CD1c-positive myeloid dendritic cell (primary cell): Measurements from ENCODE around the gene VWA1.
A peak's percentile ranks its signal among the peaks of the same experiment; 100 is the strongest.
"Not testable (repeated sequence)": the region's sequence is repeated elsewhere in the genome, so short reads cannot be mapped to it uniquely, and the experiment has no call there.

ENCODE experiments used
- DNase-seq: peaks from one replicate; pipeline ENCODE4 v3.0.0-alpha.2; 2016; ENCODE audit errors: extremely low spot score

VWA1 gene

GRCh38 chr1:1403653-1404052 is 31.8 kb upstream of the VWA1 start:
- DNase-seq = peak; percentile 51

DNA sequence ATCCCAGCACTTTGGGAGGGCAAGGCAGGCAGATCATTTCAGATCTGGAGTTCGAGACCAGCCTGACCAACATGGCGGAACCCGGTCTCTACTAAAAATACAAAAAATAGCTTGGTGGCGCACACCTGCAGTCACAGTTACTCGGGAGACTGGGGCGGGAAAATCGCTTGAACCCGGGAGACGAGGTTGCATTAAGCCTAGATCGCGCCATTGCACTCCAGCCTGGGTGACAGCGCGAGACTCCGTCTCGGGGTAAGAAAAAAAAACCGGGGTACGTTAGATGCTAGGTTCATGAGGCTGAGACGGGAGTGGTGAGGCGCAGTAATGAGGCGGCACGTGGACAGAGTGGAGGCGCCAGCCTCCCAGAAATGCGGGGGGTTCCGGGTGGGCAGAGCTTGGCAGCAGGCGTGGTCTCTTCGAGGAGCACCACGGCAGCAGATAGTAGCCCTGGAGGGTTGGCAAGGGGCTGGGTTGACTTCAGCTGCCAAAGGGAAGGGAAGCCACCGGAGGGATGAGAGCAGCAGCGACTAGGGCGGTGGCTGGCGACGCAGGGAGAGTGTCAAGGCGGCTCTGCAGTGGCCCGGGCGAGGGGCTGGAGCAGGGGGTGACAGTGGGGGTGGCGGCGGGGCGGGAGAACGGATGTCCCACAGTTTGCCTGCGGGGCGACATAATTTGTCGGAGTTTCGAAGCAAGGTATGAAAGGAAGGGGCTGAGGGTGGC is 29.2 kb upstream of the VWA1 start:
- no peak for DNase-seq

DNA sequence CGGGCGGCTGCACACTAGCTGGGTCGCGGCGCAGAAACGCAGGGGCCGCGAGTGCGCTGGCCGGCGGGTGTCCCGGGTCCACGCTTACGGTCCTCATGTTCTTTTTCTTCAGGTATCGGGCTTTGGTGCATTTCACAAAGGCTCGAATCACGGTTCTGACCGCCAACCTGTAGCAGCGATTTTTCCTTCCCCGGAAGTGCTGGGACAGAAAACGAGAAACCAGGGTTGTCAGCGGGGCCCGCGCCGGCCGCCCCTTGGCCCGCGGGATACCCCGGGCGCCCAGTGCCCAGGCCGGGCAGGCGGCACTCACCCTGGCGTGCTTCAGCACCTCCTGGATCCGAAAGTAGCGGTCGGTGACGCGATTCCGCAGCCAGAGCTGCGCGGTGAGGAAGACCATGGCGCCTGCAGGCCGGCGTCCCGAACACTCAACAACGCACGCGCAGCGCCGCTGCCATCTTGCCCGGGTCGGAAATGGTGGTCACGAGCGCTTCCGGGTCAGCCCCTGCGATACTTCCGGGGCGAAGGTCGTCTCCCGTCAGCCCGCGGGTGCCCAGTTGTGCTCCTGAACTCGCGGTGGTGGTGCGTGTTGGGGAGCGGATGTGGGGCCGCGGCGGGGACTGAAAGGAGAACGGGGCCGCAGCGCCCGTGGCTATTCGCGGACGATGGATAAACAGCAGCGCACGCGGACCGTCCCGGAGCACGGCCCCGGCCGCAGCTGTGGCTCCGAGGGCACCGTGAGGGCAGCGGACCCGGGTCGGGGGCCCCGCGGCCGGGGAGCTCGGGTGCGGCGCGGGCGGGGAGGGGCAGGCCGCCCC is 28.5 kb upstream of the VWA1 start, which contains the start of gene MRPL20:
Gene MRPL20, minus strand, starts transcription at position 473 of the 815 bp plus-strand sequence. Its CDS starts 76 bp downstream, at position 397.
- peak; percentile 99 for DNase-seq

DNA sequence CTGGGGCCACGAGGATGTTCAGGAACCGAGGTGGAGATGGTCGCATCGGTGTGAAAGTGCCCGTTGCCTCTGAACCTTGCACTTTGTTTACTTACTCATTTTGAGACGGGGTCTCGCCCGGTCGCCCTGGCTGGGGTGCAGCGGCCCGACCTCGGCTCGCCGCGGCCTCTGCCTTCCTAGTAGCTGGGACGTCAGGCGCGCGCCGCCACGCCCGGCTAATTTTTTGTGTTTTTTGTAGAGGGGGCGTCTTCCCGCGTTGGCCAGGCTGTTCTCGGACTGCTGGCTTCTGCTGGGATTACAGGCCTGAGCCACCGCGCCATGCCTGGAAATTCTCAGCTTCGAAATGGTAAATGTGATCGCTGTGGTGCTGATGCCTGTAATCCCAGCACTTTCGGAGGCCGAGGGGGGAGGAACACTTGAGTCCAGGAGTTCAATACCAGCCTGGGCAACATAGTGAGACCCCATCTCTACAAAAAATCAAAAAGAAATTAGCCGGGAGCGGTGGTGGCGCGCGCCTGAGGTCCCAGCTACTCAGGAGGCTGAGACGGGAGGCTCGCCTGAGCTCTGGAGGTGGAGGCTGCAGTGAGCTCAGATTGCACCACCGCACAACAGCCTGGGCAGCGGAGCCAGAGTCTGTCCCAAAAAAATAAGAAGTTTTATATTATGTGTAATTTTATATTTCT is 27.7 kb upstream of the VWA1 start:
- peak; percentile 32 for DNase-seq

GRCh38 chr1:1410238-1410637 is 25.3 kb upstream of the VWA1 start:
- DNase-seq = not testable (repeated sequence)

- no peak for DNase-seq
These were observed 23.9 kb upstream of the VWA1 start for GRCh38 chr1:1411626-1412025.

- not testable (repeated sequence) for DNase-seq
These were observed 23.1 kb upstream of the VWA1 start for GRCh38 chr1:1412311-1412902.

- DNase-seq = no peak
These were observed 19.7 kb upstream of the VWA1 start for GRCh38 chr1:1415751-1416150.

- DNase-seq = not testable (repeated sequence)
These were observed 18.1 kb upstream of the VWA1 start for GRCh38 chr1:1417396-1417795.

- not testable (repeated sequence) for DNase-seq
These were observed 17.5 kb upstream of the VWA1 start for GRCh38 chr1:1417825-1418463.

DNA sequence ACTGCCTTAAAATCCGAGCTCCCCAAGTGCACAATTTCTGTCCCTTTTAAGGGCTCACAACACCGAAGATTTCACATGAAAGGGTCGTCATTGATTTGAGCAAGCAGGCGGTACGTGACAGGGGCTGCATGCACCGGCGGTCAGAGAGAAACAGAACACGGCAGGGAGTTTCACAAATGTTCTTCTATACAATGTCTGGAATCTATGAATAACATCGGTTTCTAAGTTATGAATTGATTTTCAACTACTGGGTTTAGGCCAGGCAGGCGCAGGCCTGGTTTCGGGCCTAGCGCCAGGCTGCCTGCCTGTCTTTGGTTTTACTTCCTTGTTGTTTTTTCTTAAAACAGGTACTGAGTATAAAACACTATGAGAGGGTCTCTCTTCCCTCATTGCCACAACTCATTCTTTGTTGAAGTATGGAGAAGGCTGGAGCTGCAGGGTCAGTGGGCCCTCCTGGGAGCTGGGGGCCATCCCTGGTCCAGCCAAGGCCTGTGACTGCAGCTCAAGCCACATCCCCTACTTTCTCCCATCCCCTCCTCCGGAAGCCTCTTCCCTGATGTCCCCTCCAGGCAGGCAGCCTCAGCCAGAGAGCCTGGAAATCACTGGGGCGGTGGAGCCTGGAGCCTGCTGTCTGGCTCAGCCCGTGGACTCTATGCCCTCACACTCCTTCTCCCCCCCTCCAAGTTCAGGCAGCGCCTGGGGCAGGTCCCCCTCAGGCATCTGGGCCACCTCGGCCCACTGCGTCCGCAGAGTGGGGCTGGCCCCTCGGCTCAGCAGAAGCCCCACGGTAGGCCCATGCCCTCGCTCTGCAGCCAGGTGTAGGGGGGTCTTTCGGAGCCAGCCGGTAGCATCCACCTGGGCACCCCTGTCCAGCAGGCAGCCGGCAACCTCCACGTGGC is 16.8 kb upstream of the VWA1 start:
- no peak for DNase-seq

GRCh38 chr1:1419363-1419812 is 16.1 kb upstream of the VWA1 start:
- DNase-seq = no peak

DNA sequence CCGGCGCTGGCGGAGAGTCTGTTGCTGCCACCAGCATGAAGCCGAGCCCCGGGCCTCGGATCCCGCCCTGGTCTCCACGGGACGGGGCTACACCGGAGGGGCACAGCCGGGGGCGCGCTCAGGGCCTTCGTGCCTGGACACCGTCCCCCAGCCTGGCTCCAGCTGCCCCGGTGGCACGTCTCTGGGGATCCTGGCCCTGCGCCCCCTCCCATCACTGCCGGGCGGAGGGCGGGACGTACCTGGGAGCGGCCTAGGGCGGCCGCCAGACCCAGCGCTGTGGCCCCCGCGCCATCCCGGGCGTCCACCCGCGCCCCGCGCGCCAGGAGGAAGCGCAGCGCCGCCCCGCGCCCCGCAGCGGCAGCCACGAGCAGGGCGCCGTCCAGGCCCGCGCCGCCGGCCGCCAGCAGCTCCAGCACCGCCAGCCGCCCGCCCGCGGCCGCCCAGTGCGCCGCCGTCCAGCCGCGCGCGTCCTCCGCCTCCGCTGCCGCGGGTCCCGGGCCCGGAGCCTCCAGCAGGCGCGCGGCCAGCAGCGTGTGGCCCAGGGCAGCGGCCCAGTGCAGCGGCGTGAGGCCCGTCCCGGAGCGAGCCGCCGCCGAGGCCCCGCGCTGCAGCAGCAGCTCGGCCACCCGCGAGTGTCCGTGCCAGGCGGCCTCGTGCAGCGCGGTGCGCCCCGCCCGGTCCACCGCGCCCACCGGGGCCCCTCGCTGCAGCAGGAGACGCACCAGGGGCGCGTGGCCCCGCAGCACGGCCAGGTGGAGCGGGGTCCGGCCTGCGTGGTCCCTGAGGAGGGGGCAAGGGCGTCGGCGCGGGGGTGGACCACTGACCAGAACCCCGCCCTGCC is 15.5 kb upstream of the VWA1 start:
- DNase-seq = peak; percentile 32

DNA sequence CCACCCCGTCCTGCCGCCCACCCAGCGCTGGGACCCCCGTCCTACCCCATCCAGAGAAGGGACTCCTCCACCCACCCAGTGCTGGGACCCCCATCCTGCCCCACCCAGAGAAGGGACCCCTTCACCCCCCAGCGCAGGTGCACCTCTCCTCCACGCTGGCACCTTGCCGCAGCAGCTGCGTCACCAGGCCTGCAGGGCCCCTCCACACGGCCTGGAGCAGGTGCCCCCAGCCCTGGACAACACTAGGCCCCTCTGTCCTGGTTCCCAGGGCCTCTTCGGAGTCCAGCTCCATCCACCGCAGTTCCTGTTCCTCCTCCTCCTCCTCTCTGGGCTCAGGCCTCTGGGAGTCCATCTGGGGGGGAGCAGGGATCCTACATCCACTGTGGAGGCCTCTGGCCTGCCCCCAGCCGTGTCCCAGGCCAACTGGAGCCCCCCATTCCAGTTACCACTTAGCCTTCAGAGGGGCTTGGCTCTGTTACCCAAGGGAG is 14.8 kb upstream of the VWA1 start:
- no peak for DNase-seq

GRCh38 chr1:1421147-1421906 is 14.2 kb upstream of the VWA1 start, which contains the start of gene ANKRD65:
Gene ANKRD65, minus strand, starts transcription at chr1:1421276. Its CDS starts 271 bp downstream, at chr1:1421005.
- no peak for DNase-seq

GRCh38 chr1:1421907-1422464 is 13.5 kb upstream of the VWA1 start:
- DNase-seq = no peak

- DNase-seq = no peak
These were observed 12.8 kb upstream of the VWA1 start for GRCh38 chr1:1422465-1423244.
